ENCODE measurements around the gene ANKS3. TPM values are rescaled to one million over a fixed set of nuclear protein-coding genes. Genes with fewer than 3 reads are reported as not detected.

ANKS3 gene
- total RNA-seq, 1 donor from 2014 or later: 16.8 TPM

DNA sequence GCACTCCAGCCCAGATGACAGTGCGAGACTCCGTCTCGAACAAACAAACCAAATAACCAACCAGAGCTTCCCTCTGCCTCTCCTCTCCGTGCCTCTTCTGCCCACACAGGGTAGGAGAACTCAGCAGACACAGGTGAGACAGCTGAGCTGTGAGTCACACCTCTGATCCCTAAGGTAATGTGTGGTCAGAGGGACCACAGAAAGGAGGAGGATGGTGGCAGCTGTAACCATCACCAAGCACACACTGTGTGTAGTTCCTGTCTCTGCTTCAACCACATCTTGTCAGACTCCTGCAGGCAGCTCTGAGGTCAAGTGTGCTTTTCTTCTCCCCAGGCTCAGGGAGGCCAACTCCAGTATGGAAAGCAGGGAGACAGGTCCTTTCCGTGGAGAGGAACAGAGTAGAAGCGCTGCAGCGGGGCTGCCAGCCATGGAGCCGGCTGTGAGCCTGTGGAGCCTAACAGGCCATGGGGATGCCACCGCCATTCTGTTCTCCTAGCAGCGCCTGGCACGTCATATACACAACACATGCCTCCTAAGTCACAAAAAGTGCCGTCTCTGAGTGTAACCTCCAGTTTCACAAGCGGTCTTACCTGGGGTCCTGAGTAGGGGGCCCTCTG lies 33.6 kb downstream of the ANKS3 start:
- Histone ChIP-seq H3K27me3 (ENCODE audit: control insufficient read depth, insufficient read depth, low read length) (no peaks in the 10 kb centered on the region), H3K4me3 (ENCODE audit: low read depth, low read length) (no peak overlapping the region), H3K36me3 (ENCODE audit: control insufficient read depth, insufficient read depth, low read length) (peaks cover 40% of the 10 kb centered on the region)
- FAIRE-seq (no peak), DNase-seq (ENCODE audit: low read depth) (peak; percentile 43)
- TF ChIP-seq, protein P1, sequence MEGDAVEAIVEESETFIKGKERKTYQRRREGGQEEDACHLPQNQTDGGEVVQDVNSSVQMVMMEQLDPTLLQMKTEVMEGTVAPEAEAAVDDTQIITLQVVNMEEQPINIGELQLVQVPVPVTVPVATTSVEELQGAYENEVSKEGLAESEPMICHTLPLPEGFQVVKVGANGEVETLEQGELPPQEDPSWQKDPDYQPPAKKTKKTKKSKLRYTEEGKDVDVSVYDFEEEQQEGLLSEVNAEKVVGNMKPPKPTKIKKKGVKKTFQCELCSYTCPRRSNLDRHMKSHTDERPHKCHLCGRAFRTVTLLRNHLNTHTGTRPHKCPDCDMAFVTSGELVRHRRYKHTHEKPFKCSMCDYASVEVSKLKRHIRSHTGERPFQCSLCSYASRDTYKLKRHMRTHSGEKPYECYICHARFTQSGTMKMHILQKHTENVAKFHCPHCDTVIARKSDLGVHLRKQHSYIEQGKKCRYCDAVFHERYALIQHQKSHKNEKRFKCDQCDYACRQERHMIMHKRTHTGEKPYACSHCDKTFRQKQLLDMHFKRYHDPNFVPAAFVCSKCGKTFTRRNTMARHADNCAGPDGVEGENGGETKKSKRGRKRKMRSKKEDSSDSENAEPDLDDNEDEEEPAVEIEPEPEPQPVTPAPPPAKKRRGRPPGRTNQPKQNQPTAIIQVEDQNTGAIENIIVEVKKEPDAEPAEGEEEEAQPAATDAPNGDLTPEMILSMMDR (IDR thresholded peaks at IDR 0.05; ENCODE audit: insufficient read depth, low read length, severe bottlenecking): no peak

DNA sequence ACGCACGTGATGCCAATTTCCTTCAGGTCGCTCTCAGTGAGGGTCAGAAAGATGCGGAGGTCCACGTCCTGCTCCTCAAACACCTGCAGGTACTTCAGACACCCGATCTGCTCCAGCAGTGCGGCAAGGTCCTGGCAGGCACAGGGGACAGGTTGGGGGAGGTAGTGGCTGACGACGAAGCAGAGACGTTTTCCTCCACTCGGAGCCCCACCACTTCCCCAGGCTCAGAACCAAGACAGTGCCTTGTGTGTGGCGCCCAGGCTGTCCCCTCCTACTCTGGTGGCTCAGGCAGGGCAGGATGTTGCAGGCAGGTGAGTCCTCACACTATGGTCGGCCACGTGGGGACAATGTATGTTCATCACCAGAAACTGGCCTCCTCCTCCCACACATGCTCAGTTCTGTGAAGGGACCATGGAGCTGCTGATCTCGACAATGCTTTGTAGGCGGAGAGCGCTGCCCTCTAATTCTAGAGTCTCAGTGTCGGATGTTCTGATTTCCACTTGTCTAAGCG lies 35.0 kb downstream of the ANKS3 start:
- Histone ChIP-seq H3K36me3 (ENCODE audit: control insufficient read depth, insufficient read depth, low read length) (peaks cover 36% of the 10 kb centered on the region), H3K4me3 (ENCODE audit: low read depth, low read length) (no peak overlapping the region)

DNA sequence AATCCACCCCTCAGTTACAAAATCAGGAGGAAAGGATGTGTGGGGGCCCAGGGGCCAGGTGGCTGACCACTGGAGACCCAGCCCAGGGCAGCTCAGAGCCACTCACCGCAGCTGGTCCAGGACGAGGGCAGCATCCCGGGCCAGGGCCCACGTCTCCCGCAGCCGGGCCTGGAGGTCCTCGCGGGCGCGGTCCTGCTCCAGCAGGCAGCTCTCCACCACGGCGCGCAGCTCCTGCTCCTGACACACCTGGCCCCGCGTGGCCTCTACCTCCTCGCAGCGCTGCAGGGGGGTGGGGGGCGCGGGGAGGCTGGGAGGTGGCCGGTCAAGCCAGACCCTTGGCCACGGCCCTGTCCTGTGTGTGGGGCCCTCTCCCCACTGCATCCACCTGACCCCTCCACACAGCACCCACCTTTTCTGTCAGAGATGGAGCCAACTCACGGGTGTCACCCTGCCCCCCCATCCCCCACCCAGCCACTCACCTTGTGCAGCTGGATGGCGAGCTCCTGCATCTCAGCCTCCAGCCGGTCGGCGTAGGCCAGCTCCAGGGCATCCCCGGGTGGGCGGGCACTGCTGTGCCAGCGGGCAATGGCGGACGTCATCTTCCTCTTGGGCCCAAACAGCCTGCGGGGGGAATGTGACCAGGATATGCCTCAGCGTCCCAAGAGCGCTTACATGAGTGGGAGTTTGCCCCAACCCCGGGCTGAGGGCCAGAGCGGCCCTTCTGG lies 35.6 kb downstream of the ANKS3 start:
- FAIRE-seq: no peak
- no peak overlapping the region for H3K4me3 ChIP-seq (ENCODE audit: low read depth, low read length)
- no peaks in the 10 kb centered on the region for H3K27me3 ChIP-seq (ENCODE audit: control insufficient read depth, insufficient read depth, low read length)
- TF ChIP-seq, protein P1 (IDR thresholded peaks at IDR 0.05; ENCODE audit: insufficient read depth, low read length, severe bottlenecking): no peak
- no peak for DNase-seq (ENCODE audit: low read depth)
- peaks cover 33% of the 10 kb centered on the region for H3K36me3 ChIP-seq (ENCODE audit: control insufficient read depth, insufficient read depth, low read length)

More for the DNA sequence above, 35.0 kb downstream of the ANKS3 start:
- FAIRE-seq (no peak), DNase-seq (ENCODE audit: low read depth) (no peak)
- no peaks in the 10 kb centered on the region for H3K27me3 ChIP-seq (ENCODE audit: control insufficient read depth, insufficient read depth, low read length)
- TF ChIP-seq, protein P1 (IDR thresholded peaks at IDR 0.05; ENCODE audit: insufficient read depth, low read length, severe bottlenecking): no peak

DNA sequence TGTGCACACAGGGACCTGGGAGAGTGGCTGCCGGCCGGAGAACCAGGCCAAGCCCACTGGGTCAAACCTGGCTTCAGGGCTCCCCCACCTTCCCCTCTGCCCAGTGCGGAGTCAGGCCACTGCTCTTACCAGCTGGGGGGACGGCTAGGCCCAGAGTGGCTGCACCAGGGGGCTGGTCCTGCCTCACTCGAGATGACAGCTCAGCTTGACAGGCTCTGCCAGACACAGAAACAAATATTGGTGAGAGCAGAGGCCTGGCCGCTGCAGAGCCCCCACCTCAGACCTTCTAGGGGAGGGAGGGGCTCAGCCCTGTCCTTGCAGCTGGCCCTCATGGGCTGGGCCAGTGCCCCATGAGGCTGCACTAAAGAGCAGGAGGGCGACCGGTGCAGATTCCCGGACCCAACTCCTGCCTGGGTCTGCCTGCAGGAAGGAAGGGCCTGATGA lies 36.2 kb downstream of the ANKS3 start:
- Histone ChIP-seq H3K27me3 (ENCODE audit: control insufficient read depth, insufficient read depth, low read length) (no peaks in the 10 kb centered on the region), H3K36me3 (ENCODE audit: control insufficient read depth, insufficient read depth, low read length) (peaks cover 33% of the 10 kb centered on the region), H3K4me3 (ENCODE audit: low read depth, low read length) (no peak overlapping the region)
- no peak for FAIRE-seq
- TF ChIP-seq, protein P1 (IDR thresholded peaks at IDR 0.05; ENCODE audit: insufficient read depth, low read length, severe bottlenecking): no peak
- DNase-seq (ENCODE audit: low read depth): no peak

DNA sequence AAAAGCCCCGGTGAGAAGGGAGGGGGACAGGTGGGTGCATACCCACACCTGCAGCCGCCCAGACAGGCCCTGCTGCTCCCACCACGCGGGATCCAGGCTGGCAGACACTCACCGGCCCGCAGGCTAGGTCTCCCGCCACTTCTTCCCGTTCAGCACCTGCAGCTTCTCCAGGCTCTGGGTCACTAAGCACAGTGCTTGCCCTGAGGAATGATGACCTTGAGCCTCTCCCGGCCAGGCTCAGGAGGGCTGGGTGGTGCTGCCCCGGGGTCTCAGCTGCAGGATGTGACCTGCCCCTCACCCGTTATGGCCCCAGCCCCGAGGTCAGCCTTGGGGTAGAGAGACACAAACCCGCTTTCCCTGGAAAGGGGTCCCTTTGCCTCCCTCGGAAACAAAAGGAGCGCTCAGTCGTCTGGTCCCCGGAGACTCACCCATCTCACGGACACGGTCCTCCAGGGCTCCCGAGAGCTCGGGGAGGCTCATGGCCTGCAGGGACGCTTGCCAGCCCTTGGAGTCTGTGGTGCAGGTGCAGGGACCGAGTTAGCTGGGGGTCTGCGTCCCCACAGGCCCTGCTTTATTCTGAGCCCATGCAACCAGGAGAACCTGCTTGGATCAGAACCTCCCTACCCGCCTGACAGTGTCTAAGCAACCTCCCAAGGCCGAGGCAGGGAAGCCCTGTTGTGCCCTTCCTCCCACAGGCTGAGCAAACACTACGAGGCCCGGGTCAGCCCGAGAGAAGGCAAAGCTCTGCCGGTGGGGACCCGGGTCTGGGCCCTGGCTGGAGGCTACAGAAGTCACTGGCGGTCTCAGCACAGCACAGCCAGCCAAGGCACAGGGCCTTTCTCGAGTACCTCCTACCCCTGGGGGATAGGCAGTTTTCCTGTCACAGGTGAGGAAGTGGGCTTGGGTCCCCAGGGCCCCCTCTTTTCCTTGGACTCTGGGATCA lies 36.9 kb downstream of the ANKS3 start:
- Histone ChIP-seq H3K36me3 (ENCODE audit: control insufficient read depth, insufficient read depth, low read length) (peaks cover 30% of the 10 kb centered on the region), H3K4me3 (ENCODE audit: low read depth, low read length) (no peak overlapping the region), H3K27me3 (ENCODE audit: control insufficient read depth, insufficient read depth, low read length) (no peaks in the 10 kb centered on the region)
- TF ChIP-seq, protein P1 (IDR thresholded peaks at IDR 0.05; ENCODE audit: insufficient read depth, low read length, severe bottlenecking): no peak
- no peak for FAIRE-seq
- no peak for DNase-seq (ENCODE audit: low read depth)
